Measurements from ENCODE around the gene SGF29.
"Not testable (repeated sequence)": the region's sequence is repeated elsewhere in the genome, so short reads cannot be mapped to it uniquely, and the experiment has no call there.

SGF29 gene

GRCh38 chr16:28546626-28547025, 7.1 kb upstream of the SGF29 start:
- H3K9me3 Mint-ChIP-seq = no peaks in the 10 kb centered on the region
- no peak for ATAC-seq
- H3K27ac Mint-ChIP-seq = no peak overlapping the region
- H3K27me3 Mint-ChIP-seq = no peaks in the 10 kb centered on the region
- DNase-seq = no peak
- no peak overlapping the region for H3K4me3 Mint-ChIP-seq
- H3K4me1 Mint-ChIP-seq = peaks cover 15% of the 10 kb centered on the region

GRCh38 chr16:28548306-28548802, 5.4 kb upstream of the SGF29 start:
- H3K27me3 Mint-ChIP-seq = no peaks in the 10 kb centered on the region
- H3K9me3 Mint-ChIP-seq = no peaks in the 10 kb centered on the region
- no peak overlapping the region for H3K27ac Mint-ChIP-seq
- no peak overlapping the region for H3K4me3 Mint-ChIP-seq
- DNase-seq (no peak), ATAC-seq (no peak)
- peaks cover 6% of the 10 kb centered on the region for H3K4me1 Mint-ChIP-seq

GRCh38 chr16:28549301-28549899, 4.3 kb upstream of the SGF29 start:
- DNase-seq = peak in 1 of 2 donors; percentile 3
- Mint-ChIP-seq H3K27me3 (no peaks in the 10 kb centered on the region), H3K9me3 (no peaks in the 10 kb centered on the region), H3K27ac (no peak overlapping the region), H3K4me3 (peak overlapping the region in 1 of 2 donors; percentile 15), H3K4me1 (peaks cover 7% of the 10 kb centered on the region)
- ATAC-seq = no peak

DNA sequence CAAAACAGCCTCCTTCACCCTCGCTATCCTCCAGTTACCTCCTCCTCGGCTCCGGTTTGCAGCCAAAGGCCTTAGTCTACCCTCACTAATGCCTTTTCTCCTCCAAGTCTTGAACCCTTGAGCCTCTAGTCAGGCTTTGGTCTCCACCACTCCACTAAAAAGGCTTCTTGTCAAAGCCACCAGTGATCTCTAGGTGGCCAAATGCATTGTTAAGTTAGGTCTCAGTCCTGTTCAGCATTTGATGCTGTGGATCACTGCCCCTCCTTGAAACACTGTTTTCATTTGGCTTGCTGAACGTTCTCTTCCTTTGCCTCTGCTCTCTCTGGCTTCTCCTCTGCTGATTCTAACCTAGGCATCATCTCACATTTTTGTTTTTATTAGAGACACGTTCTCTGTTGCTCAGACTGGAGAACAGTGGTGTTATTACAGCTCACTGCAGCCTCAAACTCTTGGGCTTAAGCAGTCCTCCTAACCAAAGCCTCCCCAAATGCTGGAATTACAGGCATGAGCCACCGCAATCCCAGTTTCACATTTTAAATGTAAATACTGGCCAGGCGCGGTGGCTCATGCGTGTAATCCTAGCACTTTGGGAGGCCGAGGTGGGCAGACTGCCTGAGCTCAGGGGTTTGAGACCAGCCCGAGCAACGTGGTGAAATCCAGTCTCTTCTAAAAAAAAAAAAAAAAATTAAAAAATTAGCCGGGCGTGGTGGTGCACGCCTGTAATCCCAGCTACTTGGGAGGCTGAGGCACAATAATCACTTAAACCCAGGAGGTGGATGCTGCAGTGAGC, 1.1 kb downstream of the SGF29 start:
- Mint-ChIP-seq H3K27ac (peak overlapping the region in 1 of 2 donors; percentile 92), H3K4me3 (peak overlapping the region; percentile 85 to 90), H3K9me3 (no peaks in the 10 kb centered on the region), H3K27me3 (no peaks in the 10 kb centered on the region), H3K4me1 (peaks cover 34% of the 10 kb centered on the region)
- no peak for DNase-seq
- no peak for ATAC-seq

DNA sequence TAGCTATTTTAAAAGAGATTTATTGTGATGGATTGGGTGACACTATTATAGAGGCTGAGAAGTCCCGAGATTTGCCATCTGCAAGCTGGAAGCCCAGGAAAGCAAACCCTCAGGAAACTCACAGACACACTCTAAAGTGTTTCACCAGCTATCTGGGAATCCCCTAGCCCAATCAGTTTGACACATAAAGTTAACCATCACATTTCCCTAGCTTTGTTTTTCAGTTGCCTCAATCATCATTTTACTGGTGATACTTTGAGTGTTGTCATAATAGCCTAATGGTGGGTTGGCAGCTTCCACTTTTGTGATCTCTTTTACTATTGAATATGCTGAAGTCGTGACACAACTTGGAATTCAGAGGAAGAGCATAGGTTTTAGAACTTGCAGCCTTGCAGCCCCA, 1.8 kb downstream of the SGF29 start:
- H3K27ac Mint-ChIP-seq = peak overlapping the region in 1 of 2 donors; percentile 40
- no peaks in the 10 kb centered on the region for H3K9me3 Mint-ChIP-seq
- DNase-seq = no peak
- no peaks in the 10 kb centered on the region for H3K27me3 Mint-ChIP-seq
- ATAC-seq = peak; percentile 59
- peaks cover 34% of the 10 kb centered on the region for H3K4me1 Mint-ChIP-seq
- H3K4me3 Mint-ChIP-seq = peak overlapping the region; percentile 15 to 49

GRCh38 chr16:28556914-28557320, 3.2 kb downstream of the SGF29 start:
- ATAC-seq (no peak), DNase-seq (no peak)
- no peak overlapping the region for H3K4me3 Mint-ChIP-seq
- H3K4me1 Mint-ChIP-seq = peaks cover 41% of the 10 kb centered on the region
- H3K27me3 Mint-ChIP-seq = no peaks in the 10 kb centered on the region
- H3K27ac Mint-ChIP-seq = no peak overlapping the region
- no peaks in the 10 kb centered on the region for H3K9me3 Mint-ChIP-seq

- DNase-seq = no peak
- Mint-ChIP-seq H3K27ac (no peak overlapping the region), H3K4me1 (peaks cover 55% of the 10 kb centered on the region), H3K27me3 (no peaks in the 10 kb centered on the region), H3K9me3 (no peaks in the 10 kb centered on the region), H3K4me3 (no peak overlapping the region)
- ATAC-seq = no peak
These were observed 4.7 kb downstream of the SGF29 start for GRCh38 chr16:28558456-28558855.

GRCh38 chr16:28561557-28562187, 8.0 kb downstream of the SGF29 start:
- Mint-ChIP-seq H3K4me1 (peaks cover 40% of the 10 kb centered on the region), H3K9me3 (peaks cover 4 to 9% of the 10 kb centered on the region in 2 donors), H3K27me3 (no peaks in the 10 kb centered on the region), H3K27ac (no peak overlapping the region), H3K4me3 (no peak overlapping the region)
- no peak for DNase-seq
- ATAC-seq = no peak

GRCh38 chr16:28562199-28562598, 8.5 kb downstream of the SGF29 start:
- Mint-ChIP-seq H3K4me3 (no peak overlapping the region), H3K27ac (no peak overlapping the region), H3K4me1 (peaks cover 34% of the 10 kb centered on the region), H3K27me3 (no peaks in the 10 kb centered on the region), H3K9me3 (peaks cover 5 to 11% of the 10 kb centered on the region in 2 donors)
- ATAC-seq = no peak
- DNase-seq = no peak

DNA sequence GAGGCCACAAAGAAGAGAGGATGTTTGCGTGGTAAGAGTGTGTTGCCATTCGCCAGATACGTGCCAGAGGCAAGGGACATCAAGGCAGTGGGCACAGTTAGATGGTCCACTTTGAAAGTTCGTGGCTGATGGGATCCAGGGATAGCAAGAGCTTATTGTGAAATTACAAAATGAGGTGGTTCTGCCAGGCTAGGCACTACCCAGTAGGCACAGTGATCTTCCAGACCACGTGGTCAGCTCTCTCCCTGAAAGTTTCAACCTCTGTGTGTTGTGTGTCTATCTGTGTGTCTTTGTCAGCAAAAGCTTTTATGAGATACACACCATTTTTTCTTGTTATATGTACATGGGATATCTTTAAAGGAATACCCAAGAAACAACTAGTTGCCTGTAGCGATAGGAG, 9.5 kb downstream of the SGF29 start:
- H3K27ac Mint-ChIP-seq = no peak overlapping the region

GRCh38 chr16:28566233-28566925, 12.7 kb downstream of the SGF29 start:
- Mint-ChIP-seq H3K9me3 (peaks cover 10 to 16% of the 10 kb centered on the region in 2 donors), H3K4me1 (peaks cover 33% of the 10 kb centered on the region)
- H3K27ac Mint-ChIP-seq, H3K4me3 Mint-ChIP-seq, DNase-seq, ATAC-seq, H3K27me3 Mint-ChIP-seq: not testable (repeated sequence)

More for the DNA sequence above, 9.5 kb downstream of the SGF29 start:
- no peak for DNase-seq
- peaks cover 31% of the 10 kb centered on the region for H3K4me1 Mint-ChIP-seq
- ATAC-seq = no peak
- H3K9me3 Mint-ChIP-seq = peaks cover 10 to 16% of the 10 kb centered on the region in 2 donors
- H3K4me3 Mint-ChIP-seq = no peak overlapping the region
- H3K27me3 Mint-ChIP-seq = no peaks in the 10 kb centered on the region

DNA sequence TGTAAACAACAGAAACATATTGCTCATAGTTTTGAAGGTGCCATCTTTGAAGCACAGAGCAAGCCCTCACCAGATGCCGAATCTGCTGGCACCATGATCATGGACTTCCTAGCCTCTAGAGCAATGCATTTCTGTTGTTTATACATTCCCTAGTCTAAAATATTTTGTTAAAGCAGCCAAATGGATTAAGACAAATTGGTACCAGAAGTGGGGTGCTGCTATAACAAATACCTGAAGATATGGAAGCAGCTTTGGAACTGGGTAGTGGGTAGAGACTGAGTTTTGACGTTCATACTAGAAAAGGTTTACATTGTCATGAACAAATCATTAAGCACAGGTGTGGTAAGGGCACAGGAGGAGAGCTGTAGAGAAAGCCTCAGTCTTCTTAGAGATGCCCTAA, 13.6 kb downstream of the SGF29 start:
- DNase-seq (no peak), ATAC-seq (no peak)
- Mint-ChIP-seq H3K4me3 (no peak overlapping the region), H3K9me3 (peaks cover 10 to 16% of the 10 kb centered on the region in 2 donors), H3K4me1 (peaks cover 26% of the 10 kb centered on the region), H3K27ac (no peak overlapping the region), H3K27me3 (no peaks in the 10 kb centered on the region)

GRCh38 chr16:28569021-28569420, 15.3 kb downstream of the SGF29 start:
- no peak for ATAC-seq
- H3K9me3 Mint-ChIP-seq = peaks cover 10 to 16% of the 10 kb centered on the region in 2 donors
- H3K27ac Mint-ChIP-seq = no peak overlapping the region
- H3K27me3 Mint-ChIP-seq = no peaks in the 10 kb centered on the region
- peaks cover 27% of the 10 kb centered on the region for H3K4me1 Mint-ChIP-seq
- DNase-seq = no peak
- H3K4me3 Mint-ChIP-seq = no peak overlapping the region

GRCh38 chr16:28569968-28570752, 16.4 kb downstream of the SGF29 start:
- Mint-ChIP-seq H3K4me1 (peaks cover 32% of the 10 kb centered on the region), H3K27ac (no peak overlapping the region), H3K4me3 (no peak overlapping the region), H3K9me3 (peaks cover 10 to 16% of the 10 kb centered on the region in 2 donors), H3K27me3 (no peaks in the 10 kb centered on the region)
- DNase-seq (no peak), ATAC-seq (no peak)

All from stimulated activated naive CD8-positive, alpha-beta T cell treated with anti-CD3 and anti-CD28 coated beads, Interleukin-15, amount 100 ng/mL, for 72 hours (primary cell).